Coronary artery (tissue), 2 donors: Measurements from ENCODE around the gene SOS2.

Experiments used
- DNase-seq: peaks from one replicate; pipeline ENCODE4 v3.0.0-alpha.2; 2017; ENCODE audit warnings: low spot score
- H3K27ac ChIP-seq, 2 donors: fragments of 200-600 bp; sonication (generic); one replicate each; pipeline ENCODE4 v1.5.1; 2016 to 2019
- H3K4me3 ChIP-seq: fragments of 200-600 bp; sonication (generic); 2 replicates; pipeline ENCODE4 v1.5.1; 2016; ENCODE audit warnings: mild to moderate bottlenecking, moderate library complexity
- TF ChIP-seq, protein P1 (sequence below): fragments of 200-600 bp; sonication (generic); IDR thresholded peaks from one replicate; pipeline ENCODE4 v1.5.1; 2019; ENCODE audit warnings: antibody characterized with exemption

Gene SOS2

DNA sequence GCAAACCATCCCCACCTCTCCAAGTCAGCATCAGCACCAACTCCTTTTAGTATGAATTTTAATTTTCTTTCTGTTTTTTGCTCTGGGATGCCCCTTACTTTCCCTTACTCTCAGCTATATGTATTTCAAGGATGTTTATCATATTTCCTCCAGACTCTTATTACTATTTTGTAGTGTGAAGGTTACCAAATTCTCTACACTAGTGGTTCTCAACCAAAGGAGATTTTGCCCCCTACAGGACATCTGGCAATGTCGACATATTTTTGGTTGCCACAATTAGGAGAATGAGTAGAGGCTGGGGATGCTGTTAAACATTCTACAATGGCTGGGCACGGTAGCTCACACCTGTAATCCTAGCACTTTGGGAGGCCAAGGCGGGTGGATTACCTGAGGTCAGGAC, 29.1 kb upstream of the SOS2 start:
- H3K4me3 ChIP-seq: no peak overlapping the region
- no peak for DNase-seq
- TF ChIP-seq, protein P1, sequence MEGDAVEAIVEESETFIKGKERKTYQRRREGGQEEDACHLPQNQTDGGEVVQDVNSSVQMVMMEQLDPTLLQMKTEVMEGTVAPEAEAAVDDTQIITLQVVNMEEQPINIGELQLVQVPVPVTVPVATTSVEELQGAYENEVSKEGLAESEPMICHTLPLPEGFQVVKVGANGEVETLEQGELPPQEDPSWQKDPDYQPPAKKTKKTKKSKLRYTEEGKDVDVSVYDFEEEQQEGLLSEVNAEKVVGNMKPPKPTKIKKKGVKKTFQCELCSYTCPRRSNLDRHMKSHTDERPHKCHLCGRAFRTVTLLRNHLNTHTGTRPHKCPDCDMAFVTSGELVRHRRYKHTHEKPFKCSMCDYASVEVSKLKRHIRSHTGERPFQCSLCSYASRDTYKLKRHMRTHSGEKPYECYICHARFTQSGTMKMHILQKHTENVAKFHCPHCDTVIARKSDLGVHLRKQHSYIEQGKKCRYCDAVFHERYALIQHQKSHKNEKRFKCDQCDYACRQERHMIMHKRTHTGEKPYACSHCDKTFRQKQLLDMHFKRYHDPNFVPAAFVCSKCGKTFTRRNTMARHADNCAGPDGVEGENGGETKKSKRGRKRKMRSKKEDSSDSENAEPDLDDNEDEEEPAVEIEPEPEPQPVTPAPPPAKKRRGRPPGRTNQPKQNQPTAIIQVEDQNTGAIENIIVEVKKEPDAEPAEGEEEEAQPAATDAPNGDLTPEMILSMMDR: no peak

DNA sequence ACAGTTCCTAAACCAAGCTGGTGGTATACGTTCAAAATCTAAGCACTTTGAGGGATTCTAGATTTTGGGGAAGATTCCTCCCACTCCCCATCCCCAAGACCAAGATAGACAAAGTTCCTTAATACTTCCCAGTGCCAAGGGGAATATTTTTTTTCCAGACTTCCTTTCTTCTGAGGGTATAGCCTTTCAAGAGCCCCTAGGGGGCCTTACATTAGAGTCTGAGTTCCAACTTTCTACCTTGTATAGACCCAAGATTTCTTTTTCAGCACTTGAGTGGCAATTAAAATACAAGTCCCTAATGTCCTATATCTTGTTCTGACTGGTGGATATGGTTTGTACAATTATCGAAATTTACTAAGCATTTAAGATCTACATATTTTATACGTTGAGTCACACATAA, 28.7 kb upstream of the SOS2 start:
- DNase-seq: no peak
- Histone ChIP-seq H3K27ac (no peak overlapping the region), H3K4me3 (no peak overlapping the region)
- TF ChIP-seq, protein P1: no peak

More for the DNA sequence above, 29.1 kb upstream of the SOS2 start:
- H3K27ac ChIP-seq: no peak overlapping the region

GRCh38 chr14:50257732-50258131, 26.4 kb upstream of the SOS2 start:
- TF ChIP-seq, protein P1: no peak

GRCh38 chr14:50254248-50254647, 22.9 kb upstream of the SOS2 start:
- Histone ChIP-seq H3K27ac (no peak overlapping the region), H3K4me3 (no peak overlapping the region)
- TF ChIP-seq, protein P1: no peak
- no peak for DNase-seq

More at GRCh38 chr14:50257732-50258131, 26.4 kb upstream of the SOS2 start:
- Histone ChIP-seq H3K4me3 (no peak overlapping the region), H3K27ac (no peak overlapping the region)
- no peak for DNase-seq

DNA sequence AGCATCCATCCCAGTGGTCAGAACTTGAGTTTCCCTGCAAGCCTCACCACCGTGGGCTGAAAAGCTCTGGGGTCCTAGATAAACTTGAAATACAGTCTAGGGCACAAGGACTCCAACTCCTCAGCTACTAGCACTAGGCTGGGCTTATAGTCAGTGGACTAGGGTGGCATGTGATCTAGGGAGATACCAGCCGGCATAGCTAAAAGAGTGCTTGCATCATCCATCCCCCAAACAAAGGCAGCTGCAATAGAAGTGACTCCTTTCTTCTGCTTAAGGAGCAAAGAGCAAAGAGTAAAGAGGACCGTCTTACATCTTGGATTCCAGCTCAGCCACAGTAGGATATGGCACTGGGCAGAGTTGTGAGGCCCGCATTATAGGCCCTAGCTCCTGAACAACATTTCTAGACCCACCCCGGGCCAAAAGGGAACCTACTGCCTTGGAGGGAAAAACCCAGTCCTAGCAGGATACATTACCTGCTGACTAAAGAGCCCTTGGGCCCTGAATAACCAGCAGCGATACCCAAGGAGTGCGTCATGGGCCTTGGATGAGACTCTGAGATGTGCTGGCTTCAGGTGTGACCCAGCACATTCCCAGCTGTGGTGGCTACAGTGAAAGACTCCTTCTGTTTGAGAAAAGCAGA, 17.9 kb upstream of the SOS2 start:
- TF ChIP-seq, protein P1: no peak

DNA sequence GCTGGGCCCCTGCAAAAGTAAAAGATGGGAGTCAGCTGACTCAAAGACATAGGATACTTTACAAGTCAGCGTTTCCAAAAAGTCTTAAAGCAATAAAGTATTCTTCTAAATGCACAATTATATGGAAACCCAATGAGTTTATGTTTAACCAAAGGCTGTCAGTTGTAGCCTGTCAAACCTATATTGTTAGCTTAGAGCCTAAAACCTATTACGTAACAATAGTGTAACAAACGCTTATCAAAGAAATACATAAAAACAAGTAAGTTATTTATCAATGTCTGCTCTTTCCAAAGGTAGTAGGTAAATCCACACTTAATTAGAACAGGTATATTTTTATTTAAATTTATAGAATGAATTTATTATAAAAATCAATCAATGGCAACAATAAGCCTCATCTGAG, 15.9 kb upstream of the SOS2 start:
- DNase-seq: no peak
- Histone ChIP-seq H3K27ac (no peak overlapping the region), H3K4me3 (no peak overlapping the region)
- TF ChIP-seq, protein P1: no peak

More for the DNA sequence above, 17.9 kb upstream of the SOS2 start:
- H3K27ac ChIP-seq: no peak overlapping the region
- H3K4me3 ChIP-seq: no peak overlapping the region
- DNase-seq: no peak

- H3K4me3 ChIP-seq: no peak overlapping the region
- TF ChIP-seq, protein P1: no peak
- H3K27ac ChIP-seq: no peak overlapping the region
- DNase-seq: no peak
Observed at GRCh38 chr14:50242566-50243310, 11.4 kb upstream of the SOS2 start.
